ENCODE results near the gene NRDC. TPM values are rescaled to one million over a fixed set of nuclear protein-coding genes. Genes with fewer than 3 reads are reported as not detected.

NRDC gene
- 100 to 1,000 TPM in 1 of 2 donors, 10 to 100 TPM in 1; 88.0 to 108 TPM for total RNA-seq
- long read RNA-seq, donor 1, transcript NRDC-201 (31 exons, 3,691 nt): major isoform, 8 of 27 reads
- long read RNA-seq, donor 1, transcript NRDC-211 (2 exons, 1,020 nt): minor isoform, 7 of 27 reads
- long read RNA-seq, donor 1, partial matches to known transcripts: 8 of 27 reads
- long read RNA-seq, donor 1, other reads (novel, unspliced or antisense): 3 of 27 reads
- long read RNA-seq, donor 2, transcript NRDC-201 (31 exons, 3,691 nt): major isoform, 12 of 38 reads
- long read RNA-seq, donor 2, partial matches to known transcripts: 15 of 38 reads
- long read RNA-seq, donor 2, other reads (novel, unspliced or antisense): 6 of 38 reads

- DNase-seq (ENCODE audit: low spot score): peak; percentile 100
- intact Hi-C loops (cut with DNase I): no loop called here
Observed at GRCh38 chr1:51878616-51879336, at the start of gene NRDC. Gene NRDC (minus strand): TSS chr1:51878727. CDS start chr1:51878615, 112 bp downstream.

GRCh38 chr1:51927029-51927428 is 48.5 kb upstream of the NRDC start:
- intact Hi-C loops (cut with DNase I): no loop called here
- no peak for DNase-seq (ENCODE audit: low spot score)

GRCh38 chr1:51926171-51926812 is 47.8 kb upstream of the NRDC start:
- intact Hi-C loops (cut with DNase I): no loop called here
- DNase-seq (ENCODE audit: low spot score): no peak

- intact Hi-C loops (cut with DNase I): no loop called here
- no peak for DNase-seq (ENCODE audit: low spot score)
Observed at GRCh38 chr1:51924455-51924854, 45.9 kb upstream of the NRDC start.

- intact Hi-C loops (cut with DNase I): no loop called here
- DNase-seq (ENCODE audit: low spot score): no peak
Observed at GRCh38 chr1:51922040-51922439, 43.5 kb upstream of the NRDC start.

- intact Hi-C loops (cut with DNase I): no loop called here
- no peak for DNase-seq (ENCODE audit: low spot score)
Observed at GRCh38 chr1:51920130-51920529, 41.6 kb upstream of the NRDC start.

- intact Hi-C loops (cut with DNase I): no loop called here
- no peak for DNase-seq (ENCODE audit: low spot score)
Observed at GRCh38 chr1:51919684-51920083, 41.2 kb upstream of the NRDC start.

- intact Hi-C loops (cut with DNase I): no loop called here
- no peak for DNase-seq (ENCODE audit: low spot score)
Observed at GRCh38 chr1:51916587-51917405, 38.3 kb upstream of the NRDC start.

GRCh38 chr1:51915951-51916350 is 37.4 kb upstream of the NRDC start:
- DNase-seq (ENCODE audit: low spot score): no peak
- intact Hi-C loops (cut with DNase I): no loop called here

- intact Hi-C loops (cut with DNase I): no loop called here
- no peak for DNase-seq (ENCODE audit: low spot score)
Observed at GRCh38 chr1:51912881-51913280, 34.4 kb upstream of the NRDC start.

GRCh38 chr1:51910221-51911000 is 31.9 kb upstream of the NRDC start:
- intact Hi-C loops (cut with DNase I): no loop called here
- DNase-seq (ENCODE audit: low spot score): no peak

- intact Hi-C loops (cut with DNase I): loop anchor here in 1 of 2 donors (10.0 kb wide), 1 partner anchor 86 kb away; the partner anchor contains the start of gene RAB3B
- DNase-seq (ENCODE audit: low spot score): no peak
Observed at GRCh38 chr1:51908499-51908898, 30.0 kb upstream of the NRDC start.

- no peak for DNase-seq (ENCODE audit: low spot score)
- intact Hi-C loops (cut with DNase I): loop anchor here in 1 of 2 donors (10.0 kb wide), 1 partner anchor 88 kb away; the partner anchor contains the start of gene RAB3B
Observed at GRCh38 chr1:51907079-51907702, 28.7 kb upstream of the NRDC start.

GRCh38 chr1:51906306-51907078 is 28.0 kb upstream of the NRDC start:
- DNase-seq (ENCODE audit: low spot score): no peak
- intact Hi-C loops (cut with DNase I): loop anchor here in 1 of 2 donors (10.0 kb wide), 1 partner anchor 88 kb away; the partner anchor contains the start of gene RAB3B

GRCh38 chr1:51902456-51902855 is 23.9 kb upstream of the NRDC start:
- no peak for DNase-seq (ENCODE audit: low spot score)
- intact Hi-C loops (cut with DNase I): loop anchor here in 1 of 2 donors (10.0 kb wide), 1 partner anchor 92 kb away; the partner anchor contains the start of gene RAB3B

GRCh38 chr1:51901151-51901550 is 22.6 kb upstream of the NRDC start:
- intact Hi-C loops (cut with DNase I): loop anchor here in 1 of 2 donors (10.0 kb wide), 1 partner anchor 94 kb away; the partner anchor contains the start of gene RAB3B
- no peak for DNase-seq (ENCODE audit: low spot score)

GRCh38 chr1:51899022-51899421 is 20.5 kb upstream of the NRDC start:
- intact Hi-C loops (cut with DNase I): no loop called here
- no peak for DNase-seq (ENCODE audit: low spot score)
